Measurements from ENCODE around the gene UQCRHL. TPM values are rescaled to one million over a fixed set of nuclear protein-coding genes. Genes with fewer than 3 reads are reported as not detected.

Gene UQCRHL
- total RNA-seq, 4 donors from 2014 or later: 1.1 to 2.5 (median 1.4) TPM

DNA sequence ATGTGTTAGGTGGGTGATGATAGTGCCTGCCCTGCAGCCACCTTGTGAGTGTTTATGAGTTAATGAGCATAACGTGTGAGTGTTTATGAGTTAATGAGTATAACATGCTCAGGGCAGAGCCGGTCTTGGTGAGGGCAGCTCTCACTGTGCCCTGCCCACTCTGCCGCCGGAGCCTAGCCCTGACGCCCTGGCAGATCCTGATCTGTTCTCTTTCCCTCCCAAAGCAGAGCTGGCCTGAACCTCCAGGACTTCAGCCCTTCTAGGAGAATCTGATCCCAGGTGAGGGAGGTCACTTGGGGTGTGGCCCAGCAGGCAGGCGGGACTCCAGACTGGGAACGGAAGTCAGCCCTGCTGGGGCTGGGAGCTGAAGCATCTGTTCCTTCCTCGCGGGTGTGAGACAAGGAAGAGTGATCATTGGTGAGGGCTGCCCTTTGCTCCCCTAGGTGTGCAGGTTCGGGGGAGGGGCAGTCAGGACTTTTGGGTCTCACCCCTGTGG is 43.1 kb downstream of the UQCRHL start:
- 59 to 78% methylated on average over 7 to 10 of the region's 10 CpGs for WGBS, 2 donors
- H3K9me3 ChIP-seq: no peaks in the 10 kb centered on the region
- peaks cover 0 to 8% of the 10 kb centered on the region in 2 donors for H3K27me3 ChIP-seq
- peak overlapping the region in 1 of 4 donors; percentile 41 for H3K27ac ChIP-seq
- DNase-seq (ENCODE audit: low spot score in 2 of 2): no peak
- TF ChIP-seq EP300 (IDR thresholded peaks at IDR 0.05) (no peak), POLR2A (IDR thresholded peaks at IDR 0.05) (no peak)
- TF ChIP-seq, protein P1, sequence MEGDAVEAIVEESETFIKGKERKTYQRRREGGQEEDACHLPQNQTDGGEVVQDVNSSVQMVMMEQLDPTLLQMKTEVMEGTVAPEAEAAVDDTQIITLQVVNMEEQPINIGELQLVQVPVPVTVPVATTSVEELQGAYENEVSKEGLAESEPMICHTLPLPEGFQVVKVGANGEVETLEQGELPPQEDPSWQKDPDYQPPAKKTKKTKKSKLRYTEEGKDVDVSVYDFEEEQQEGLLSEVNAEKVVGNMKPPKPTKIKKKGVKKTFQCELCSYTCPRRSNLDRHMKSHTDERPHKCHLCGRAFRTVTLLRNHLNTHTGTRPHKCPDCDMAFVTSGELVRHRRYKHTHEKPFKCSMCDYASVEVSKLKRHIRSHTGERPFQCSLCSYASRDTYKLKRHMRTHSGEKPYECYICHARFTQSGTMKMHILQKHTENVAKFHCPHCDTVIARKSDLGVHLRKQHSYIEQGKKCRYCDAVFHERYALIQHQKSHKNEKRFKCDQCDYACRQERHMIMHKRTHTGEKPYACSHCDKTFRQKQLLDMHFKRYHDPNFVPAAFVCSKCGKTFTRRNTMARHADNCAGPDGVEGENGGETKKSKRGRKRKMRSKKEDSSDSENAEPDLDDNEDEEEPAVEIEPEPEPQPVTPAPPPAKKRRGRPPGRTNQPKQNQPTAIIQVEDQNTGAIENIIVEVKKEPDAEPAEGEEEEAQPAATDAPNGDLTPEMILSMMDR (IDR thresholded peaks at IDR 0.05): no peak
- no peak overlapping the region for H3K4me3 ChIP-seq
- peaks cover 0 to 4% (median 0%) of the 10 kb centered on the region in 3 donors for H3K36me3 ChIP-seq
- H3K4me1 ChIP-seq: peaks cover 0 to 20% (median 4%) of the 10 kb centered on the region in 4 donors

DNA sequence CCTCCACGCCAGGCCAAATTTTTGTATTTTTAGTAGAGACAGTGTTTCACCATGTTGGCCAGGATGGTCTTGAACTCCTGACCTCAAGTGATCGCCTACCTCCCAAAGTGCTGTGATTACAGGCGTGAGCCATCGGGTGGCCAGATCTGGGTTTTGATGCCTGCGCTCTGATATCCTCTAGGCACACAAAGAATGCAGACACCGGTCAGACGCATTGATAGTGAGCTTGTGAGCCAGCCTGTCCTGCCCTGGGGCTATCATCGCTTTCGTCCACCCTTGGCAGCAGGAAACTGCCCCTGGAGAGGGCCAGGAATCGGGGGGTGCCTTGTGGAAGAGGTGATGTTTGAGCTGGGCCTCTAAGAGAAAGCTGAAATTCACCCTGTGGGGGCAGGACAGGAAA is 44.9 kb downstream of the UQCRHL start:
- Histone ChIP-seq H3K27me3 (peaks cover 0 to 25% of the 10 kb centered on the region in 2 donors), H3K4me3 (no peak overlapping the region), H3K9me3 (no peaks in the 10 kb centered on the region), H3K36me3 (peaks cover 0 to 4% (median 0%) of the 10 kb centered on the region in 3 donors), H3K27ac (no peak overlapping the region), H3K4me1 (peaks cover 0 to 38% (median 20%) of the 10 kb centered on the region in 4 donors)
- 74 to 79% methylated on average over 10 of the region's 10 CpGs for WGBS, 2 donors
- DNase-seq (ENCODE audit: low spot score in 2 of 2): no peak
- TF ChIP-seq EP300 (IDR thresholded peaks at IDR 0.05) (no peak), POLR2A (IDR thresholded peaks at IDR 0.05) (no peak)
- TF ChIP-seq, protein P1 (IDR thresholded peaks at IDR 0.05): no peak

DNA sequence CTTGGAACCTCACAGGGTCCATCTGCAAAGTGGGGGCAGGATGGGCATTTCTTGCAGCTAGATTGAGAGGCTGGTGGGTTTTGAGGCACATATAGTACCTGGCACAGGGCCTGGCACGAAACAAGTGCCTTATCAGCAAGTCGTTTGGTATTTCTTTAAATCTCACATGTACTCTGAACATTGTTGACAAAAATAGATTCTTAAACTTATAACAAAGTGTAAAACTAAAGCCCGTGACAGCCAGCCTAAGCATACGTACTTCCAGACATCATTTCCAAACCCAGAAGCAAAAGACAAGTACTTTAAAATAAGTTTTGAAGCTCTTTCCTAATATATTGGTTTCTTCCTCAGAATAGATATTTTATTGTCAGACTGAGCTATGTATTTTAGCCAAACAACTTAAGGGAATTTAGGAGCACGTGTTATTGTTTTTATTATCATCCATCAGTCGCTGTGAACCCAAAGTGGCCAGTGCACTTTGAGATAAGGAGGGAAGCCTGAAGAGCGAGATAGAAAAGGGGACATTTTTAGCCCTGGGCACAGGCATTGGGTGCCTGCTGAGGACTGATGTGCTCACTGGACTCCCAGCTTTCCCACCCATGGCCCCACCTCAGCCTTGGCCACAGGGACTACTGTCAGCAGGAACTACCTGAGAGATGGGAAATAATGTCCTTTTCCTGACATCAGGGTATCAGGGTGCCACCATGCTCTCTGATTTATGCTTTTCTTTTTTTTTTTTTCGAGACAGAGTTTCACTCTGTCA is 45.9 kb downstream of the UQCRHL start:
- Histone ChIP-seq H3K27me3 (peaks cover 0 to 35% of the 10 kb centered on the region in 2 donors), H3K4me1 (peaks cover 0 to 47% (median 22%) of the 10 kb centered on the region in 4 donors), H3K4me3 (no peak overlapping the region), H3K27ac (peak overlapping the region in 3 of 4 donors; percentile 57 to 82 (median 80)), H3K36me3 (peaks cover 0 to 4% (median 0%) of the 10 kb centered on the region in 3 donors), H3K9me3 (no peaks in the 10 kb centered on the region)
- WGBS, 2 donors: 56 to 69% methylated on average over 8 of the region's 8 CpGs
- TF ChIP-seq POLR2A (IDR thresholded peaks at IDR 0.05) (no peak), EP300 (IDR thresholded peaks at IDR 0.05) (no peak)
- TF ChIP-seq, protein P1 (IDR thresholded peaks at IDR 0.05): no peak
- no peak for DNase-seq (ENCODE audit: low spot score in 2 of 2)

DNA sequence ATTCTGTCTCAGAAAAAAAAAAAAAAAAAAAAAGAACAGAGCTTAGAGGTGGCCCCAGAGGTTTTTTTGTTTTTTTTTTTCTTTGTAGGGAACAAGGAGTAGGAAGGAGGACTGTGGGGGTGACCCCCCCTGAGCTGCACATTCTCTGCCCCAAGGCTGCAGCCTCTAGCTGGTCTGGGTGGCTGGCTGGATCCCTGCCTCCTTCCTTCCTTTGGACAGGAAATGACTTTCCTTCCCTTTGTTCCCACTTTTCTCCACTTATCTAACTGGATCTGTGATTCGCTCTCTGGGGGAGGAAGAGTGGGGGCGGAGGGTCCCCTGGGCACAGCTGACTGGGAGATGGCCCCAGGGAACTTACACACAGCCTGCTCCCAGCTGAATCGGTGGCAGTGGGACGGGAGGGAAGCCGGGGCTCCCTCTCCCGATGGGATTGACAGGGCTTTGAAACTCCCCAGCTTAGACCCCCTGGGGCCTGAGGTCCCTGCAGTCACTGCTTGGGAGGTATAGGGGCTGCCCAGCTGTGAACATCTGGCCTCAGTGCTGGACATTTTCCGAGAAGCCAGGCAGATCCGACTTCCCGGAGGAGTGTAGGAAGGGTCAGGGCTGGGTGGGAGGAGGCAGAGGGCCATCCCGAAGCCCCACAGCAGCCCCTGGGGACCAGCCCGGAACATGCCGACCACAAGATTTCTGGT is 46.8 kb downstream of the UQCRHL start:
- H3K4me1 ChIP-seq: peaks cover 0 to 53% (median 24%) of the 10 kb centered on the region in 4 donors
- 25 to 30% methylated on average over 12 of the region's 12 CpGs for WGBS, 2 donors
- peak in 1 of 2 donors; percentile 17 for TF ChIP-seq EP300 (IDR thresholded peaks at IDR 0.05)
- TF ChIP-seq POLR2A (IDR thresholded peaks at IDR 0.05): no peak
- peaks cover 0 to 3% (median 0%) of the 10 kb centered on the region in 3 donors for H3K36me3 ChIP-seq
- peaks cover 0 to 39% of the 10 kb centered on the region in 2 donors for H3K27me3 ChIP-seq
- H3K9me3 ChIP-seq: no peaks in the 10 kb centered on the region
- no peak for DNase-seq (ENCODE audit: low spot score in 2 of 2)
- H3K4me3 ChIP-seq: peak overlapping the region in 2 of 4 donors; percentile 2 to 4
- H3K27ac ChIP-seq: peak overlapping the region in 3 of 4 donors; percentile 57 to 82 (median 80)

DNA sequence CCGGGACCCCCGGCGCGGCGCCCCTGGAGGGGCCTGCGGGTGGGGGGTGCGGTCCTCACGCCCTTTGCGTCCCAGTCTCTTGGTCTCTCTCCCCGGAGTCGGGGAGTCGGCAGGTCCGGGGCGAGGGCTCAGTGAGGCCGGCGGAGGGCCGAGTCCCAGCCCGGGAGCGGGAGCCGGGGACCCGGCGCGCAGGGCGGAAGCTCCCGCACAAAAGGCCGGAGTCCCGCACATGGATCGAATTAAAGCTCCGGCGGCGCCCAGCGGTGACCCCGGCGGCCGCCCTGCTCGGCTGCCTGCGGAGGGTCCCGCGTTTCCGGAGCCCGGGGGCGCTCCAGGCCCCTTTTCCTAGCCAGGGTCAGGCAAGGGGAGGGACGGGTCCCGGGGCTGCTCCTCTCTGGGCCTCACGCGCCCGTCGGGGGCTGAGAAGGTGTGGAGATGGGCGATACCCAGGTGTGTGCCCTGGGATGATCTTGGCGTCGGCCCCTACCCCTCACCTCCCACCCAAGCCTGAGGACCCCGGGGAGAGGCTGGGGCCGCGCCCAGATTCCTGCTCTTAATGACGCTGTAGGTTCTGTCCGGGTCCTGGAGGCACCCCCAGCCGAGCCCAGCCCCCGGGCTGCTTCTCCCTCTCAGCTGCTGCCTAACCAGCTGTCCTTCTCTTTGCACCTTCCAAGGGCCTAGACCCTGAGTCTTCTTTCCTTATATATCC is 48.3 kb downstream of the UQCRHL start:
- TF ChIP-seq EP300 (IDR thresholded peaks at IDR 0.05): no peak
- no peak for TF ChIP-seq POLR2A (IDR thresholded peaks at IDR 0.05)
- TF ChIP-seq, protein P1 (IDR thresholded peaks at IDR 0.05): no peak
- Histone ChIP-seq H3K9me3 (no peaks in the 10 kb centered on the region), H3K4me1 (peaks cover 0 to 53% (median 24%) of the 10 kb centered on the region in 4 donors), H3K27me3 (peaks cover 0 to 39% of the 10 kb centered on the region in 2 donors), H3K36me3 (no peaks in the 10 kb centered on the region), H3K4me3 (peak overlapping the region; percentile 32 to 65 (median 50)), H3K27ac (peak overlapping the region; percentile 18 to 82 (median 76))
- WGBS, 2 donors: 13 to 23% methylated on average over 7 to 27 of the region's 58 CpGs
- no peak for DNase-seq (ENCODE audit: low spot score in 2 of 2)
